Pons (tissue), 1 donor: ENCODE results near the gene CDC42.
A peak's percentile ranks its signal among the peaks of the same experiment; 100 is the strongest.
"Not testable (repeated sequence)": the region's sequence is repeated elsewhere in the genome, so short reads cannot be mapped to it uniquely, and the experiment has no call there.

Experiments
- DNase-seq: peaks from one replicate; pipeline ENCODE4 v3.0.0-alpha.2; 2016; ENCODE audit warnings: low spot score

Gene CDC42

GRCh38 chr1:22075718-22076117 lies 23.2 kb downstream of the CDC42 start:
- DNase-seq = peak; percentile 29

- DNase-seq = no peak
These were observed 23.8 kb downstream of the CDC42 start for GRCh38 chr1:22076346-22076745.

- DNase-seq = no peak
These were observed 25.2 kb downstream of the CDC42 start for GRCh38 chr1:22077728-22078127.

GRCh38 chr1:22078133-22078532 lies 25.6 kb downstream of the CDC42 start:
- no peak for DNase-seq

GRCh38 chr1:22080191-22080590 lies 27.7 kb downstream of the CDC42 start:
- DNase-seq = no peak

GRCh38 chr1:22088331-22088730 lies 35.8 kb downstream of the CDC42 start:
- DNase-seq = no peak

- DNase-seq = no peak
These were observed 36.6 kb downstream of the CDC42 start for GRCh38 chr1:22089134-22089571.

- no peak for DNase-seq
These were observed 37.3 kb downstream of the CDC42 start for GRCh38 chr1:22089787-22090186.

- DNase-seq = no peak
These were observed 38.4 kb downstream of the CDC42 start for GRCh38 chr1:22090867-22091266.

- DNase-seq = not testable (repeated sequence)
These were observed 39.7 kb downstream of the CDC42 start for GRCh38 chr1:22092026-22092768.

GRCh38 chr1:22093513-22093912 lies 41.0 kb downstream of the CDC42 start:
- DNase-seq = no peak

- no peak for DNase-seq
These were observed 43.5 kb downstream of the CDC42 start for GRCh38 chr1:22096036-22096435.

- DNase-seq = no peak
These were observed 44.0 kb downstream of the CDC42 start for GRCh38 chr1:22096463-22096862.

GRCh38 chr1:22098752-22099151 lies 46.2 kb downstream of the CDC42 start:
- no peak for DNase-seq

GRCh38 chr1:22100168-22100567 lies 47.7 kb downstream of the CDC42 start:
- no peak for DNase-seq

GRCh38 chr1:22101199-22101598 lies 48.7 kb downstream of the CDC42 start:
- DNase-seq = no peak

GRCh38 chr1:22101995-22102394 lies 49.5 kb downstream of the CDC42 start:
- no peak for DNase-seq

- no peak for DNase-seq
These were observed 50.2 kb downstream of the CDC42 start for GRCh38 chr1:22102746-22103145.

GRCh38 chr1:22104094-22104493 lies 51.6 kb downstream of the CDC42 start:
- no peak for DNase-seq

GRCh38 chr1:22104865-22105437 lies 52.4 kb downstream of the CDC42 start:
- DNase-seq = no peak

- DNase-seq = peak; percentile 57
These were observed 53.2 kb downstream of the CDC42 start for GRCh38 chr1:22105611-22106207.

- no peak for DNase-seq
These were observed 54.6 kb downstream of the CDC42 start for GRCh38 chr1:22107126-22107525.

- DNase-seq = peak; percentile 41
These were observed 56.0 kb downstream of the CDC42 start for GRCh38 chr1:22108339-22109105.
